Keratinocyte (primary cell): ENCODE measurements around the gene P4HTM. TPM values are rescaled to one million over a fixed set of nuclear protein-coding genes. Genes with fewer than 3 reads are reported as not detected.

Experiments
- DNase-seq: peaks from one replicate; pipeline ENCODE4 v3.0.0-alpha.2; 2011; ENCODE audit warnings: low read depth, missing footprints, low spot score
- FAIRE-seq: peaks from 2 replicates; lab custom pipeline; 2011; peaks lifted over from hg19 to GRCh38; lab: Jason Lieb, UNC
- H2AFZ ChIP-seq: 2 replicates; pipeline ENCODE4 v1.6.0; 2012; ENCODE audit warnings: low read length, control low read depth, inconsistent platforms; ENCODE audit not compliant: control insufficient read depth
- H3K27ac ChIP-seq: 2 replicates; pipeline ENCODE4 v1.5.1; 2011; ENCODE audit warnings: low read length; ENCODE audit not compliant: control insufficient read depth, insufficient read depth
- H3K27me3 ChIP-seq: 3 replicates; pipeline ENCODE4 v1.6.0; 2011; ENCODE audit warnings: low read length; ENCODE audit not compliant: control insufficient read depth, insufficient read depth; ENCODE audit errors: extremely low read depth
- H3K36me3 ChIP-seq, 2 experiments: 2 replicates in 1 of 2; 3 replicates in 1 of 2; pipeline ENCODE4 v1.5.1; 2011; ENCODE audit warnings: low read length in 2 of 2, mild to moderate bottlenecking in 1 of 2; ENCODE audit not compliant: control insufficient read depth in 2 of 2, insufficient read depth in 2 of 2; ENCODE audit errors: extremely low read depth in 1 of 2
- H3K4me1 ChIP-seq: 3 replicates; pipeline ENCODE4 v1.5.1; 2011; ENCODE audit warnings: low read length; ENCODE audit not compliant: control insufficient read depth, insufficient read depth; ENCODE audit errors: extremely low read depth
- H3K4me2 ChIP-seq: 3 replicates; pipeline ENCODE4 v1.6.0; 2011; ENCODE audit warnings: low read depth, low read length; ENCODE audit not compliant: control insufficient read depth, insufficient read depth; ENCODE audit errors: extremely low read depth
- H3K4me3 ChIP-seq, 3 experiments: fragments of 200-600 bp in 1 of 3; sonication (generic) in 1 of 3; 2 replicates in 2 of 3; 3 replicates in 1 of 3; pipeline ENCODE4 v1.5.1; 2011 to 2016; ENCODE audit warnings: low read length in 3 of 3, mild to moderate bottlenecking in 3 of 3, control low read depth in 2 of 3, inconsistent platforms in 1 of 3, low read depth in 1 of 3, mixed read lengths in 1 of 3, mixed run types in 1 of 3, moderate library complexity in 1 of 3; ENCODE audit not compliant: control insufficient read depth in 2 of 3, insufficient read depth in 2 of 3; ENCODE audit errors: extremely low read depth in 1 of 3
- H3K79me2 ChIP-seq: 2 replicates; pipeline ENCODE4 v1.6.0; 2012; ENCODE audit warnings: low read length; ENCODE audit not compliant: control insufficient read depth, insufficient read depth
- H3K9ac ChIP-seq: 3 replicates; pipeline ENCODE4 v1.6.0; 2011; ENCODE audit warnings: low read length; ENCODE audit not compliant: control insufficient read depth, insufficient read depth; ENCODE audit errors: extremely low read depth
- H3K9me1 ChIP-seq: 3 replicates; pipeline ENCODE4 v1.6.0; 2011; ENCODE audit warnings: low read length; ENCODE audit not compliant: control insufficient read depth, insufficient read depth; ENCODE audit errors: extremely low read depth
- H3K9me3 ChIP-seq: 2 replicates; pipeline ENCODE4 v1.5.1; 2012; ENCODE audit warnings: low read depth, low read length; ENCODE audit not compliant: control insufficient read depth
- H4K20me1 ChIP-seq: 3 replicates; pipeline ENCODE4 v1.6.0; 2011; ENCODE audit warnings: low read length; ENCODE audit not compliant: control insufficient read depth, insufficient read depth; ENCODE audit errors: extremely low read depth
- EZH2 ChIP-seq: IDR thresholded peaks from one replicate; pipeline ENCODE4 v1.6.1; 2012; ENCODE audit warnings: inconsistent platforms, mild to moderate bottlenecking, low read length, moderate library complexity
- dilution Hi-C: fragments of 300-500 bp; cut with MboI; formaldehyde crosslinking; loops from one replicate; pipeline ENCODE4 v1.7.0; 2020; ENCODE audit warnings: low sequenced_read_pairs; ENCODE audit not compliant: extremely low pct_ligation_motif_present
- polyA plus RNA-seq, 5 experiments: library from polyadenylated mRNA; depleted of rRNA in 3 of 5; stranded (reverse) in 3 of 5; stranded (forward) in 1 of 5; unstranded in 1 of 5; fragments of >200 nt; gene quantifications; 1 replicate in 1 of 5; 2 replicates in 3 of 5; 3 replicates in 1 of 5; pipeline versions ENCODE4 v1.2.1 to v1.2.3, GENCODE V29; 2011 to 2012; ENCODE audit warnings: missing spikeins in 2 of 5, low read depth in 1 of 5, low replicate concordance in 1 of 5
- TF ChIP-seq, protein P1 (sequence below), 3 experiments: IDR thresholded peaks in 1 of 3; conservative IDR thresholded peaks in 1 of 3; optimal IDR thresholded peaks in 1 of 3; 2 replicates in 2 of 3; 3 replicates in 1 of 3; pipeline versions ENCODE3 to v1.5.1; 2011; ENCODE audit warnings: low read length in 3 of 3, mild to moderate bottlenecking in 3 of 3, moderate library complexity in 2 of 3, control low read depth in 1 of 3, inconsistent platforms in 1 of 3; ENCODE audit not compliant: insufficient read depth in 2 of 3; ENCODE audit errors: extremely low read depth in 1 of 3

P4HTM gene
- polyA plus RNA-seq, 1 donor (not counting 4 experiments of a cell fraction or from before 2014, with no cell fraction given), result 0.93 TPM

GRCh38 chr3:48945891-48946549 lies 44.0 kb upstream of the P4HTM start:
- H4K20me1 ChIP-seq, result peaks cover 9% of the 10 kb centered on the region
- FAIRE-seq, result no peak
- dilution Hi-C loops, result no loop called here

GRCh38 chr3:48949376-48949717 lies 40.7 kb upstream of the P4HTM start:
- H3K79me2 ChIP-seq, result peaks cover 44% of the 10 kb centered on the region
- TF ChIP-seq, protein P1, sequence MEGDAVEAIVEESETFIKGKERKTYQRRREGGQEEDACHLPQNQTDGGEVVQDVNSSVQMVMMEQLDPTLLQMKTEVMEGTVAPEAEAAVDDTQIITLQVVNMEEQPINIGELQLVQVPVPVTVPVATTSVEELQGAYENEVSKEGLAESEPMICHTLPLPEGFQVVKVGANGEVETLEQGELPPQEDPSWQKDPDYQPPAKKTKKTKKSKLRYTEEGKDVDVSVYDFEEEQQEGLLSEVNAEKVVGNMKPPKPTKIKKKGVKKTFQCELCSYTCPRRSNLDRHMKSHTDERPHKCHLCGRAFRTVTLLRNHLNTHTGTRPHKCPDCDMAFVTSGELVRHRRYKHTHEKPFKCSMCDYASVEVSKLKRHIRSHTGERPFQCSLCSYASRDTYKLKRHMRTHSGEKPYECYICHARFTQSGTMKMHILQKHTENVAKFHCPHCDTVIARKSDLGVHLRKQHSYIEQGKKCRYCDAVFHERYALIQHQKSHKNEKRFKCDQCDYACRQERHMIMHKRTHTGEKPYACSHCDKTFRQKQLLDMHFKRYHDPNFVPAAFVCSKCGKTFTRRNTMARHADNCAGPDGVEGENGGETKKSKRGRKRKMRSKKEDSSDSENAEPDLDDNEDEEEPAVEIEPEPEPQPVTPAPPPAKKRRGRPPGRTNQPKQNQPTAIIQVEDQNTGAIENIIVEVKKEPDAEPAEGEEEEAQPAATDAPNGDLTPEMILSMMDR (optimal IDR thresholded peaks at IDR 0.05 in 1 of 3, IDR thresholded peaks at IDR 0.05 in 1 of 3, conservative IDR thresholded peaks at IDR 0.05 in 1 of 3; ENCODE audit: extremely low read depth in 1 of 3, insufficient read depth in 2 of 3, low read length in 3 of 3), result no peak
- TF ChIP-seq EZH2, result no peak
- H3K27me3 ChIP-seq, result no peaks in the 10 kb centered on the region
- no peaks in the 10 kb centered on the region for H3K9me3 ChIP-seq
- H3K4me3 ChIP-seq, result no peak overlapping the region
- dilution Hi-C loops, result no loop called here
- peaks cover 3% of the 10 kb centered on the region for H4K20me1 ChIP-seq
- no peaks in the 10 kb centered on the region for H3K4me1 ChIP-seq
- no peak overlapping the region for H3K4me2 ChIP-seq
- peaks cover 6 to 14% of the 10 kb centered on the region in 2 experiments for H3K36me3 ChIP-seq
- FAIRE-seq, result no peak
- H2AFZ ChIP-seq, result no peak overlapping the region
- H3K9ac ChIP-seq, result no peak overlapping the region
- H3K9me1 ChIP-seq, result peaks cover 2% of the 10 kb centered on the region
- H3K27ac ChIP-seq, result no peak overlapping the region
- no peak for DNase-seq

More at GRCh38 chr3:48945891-48946549, 44.0 kb upstream of the P4HTM start:
- no peak for TF ChIP-seq EZH2
- no peaks in the 10 kb centered on the region for H3K4me1 ChIP-seq
- peaks cover 51% of the 10 kb centered on the region for H3K79me2 ChIP-seq
- no peaks in the 10 kb centered on the region for H3K27me3 ChIP-seq
- no peak for DNase-seq
- no peak overlapping the region for H3K4me3 ChIP-seq
- H3K9me3 ChIP-seq, result no peaks in the 10 kb centered on the region
- no peak overlapping the region for H3K9ac ChIP-seq
- no peak overlapping the region for H3K4me2 ChIP-seq
- H3K9me1 ChIP-seq, result peaks cover 3% of the 10 kb centered on the region
- H2AFZ ChIP-seq, result no peak overlapping the region
- no peak overlapping the region for H3K27ac ChIP-seq
- peaks cover 6 to 7% of the 10 kb centered on the region in 2 experiments for H3K36me3 ChIP-seq

- H3K79me2 ChIP-seq, result peaks cover 39% of the 10 kb centered on the region
Observed at GRCh38 chr3:48950051-48950450, 40.0 kb upstream of the P4HTM start.

More at GRCh38 chr3:48950051-48950450, 40.0 kb upstream of the P4HTM start:
- no peak for TF ChIP-seq EZH2
- TF ChIP-seq, protein P1 (optimal IDR thresholded peaks at IDR 0.05 in 1 of 3, IDR thresholded peaks at IDR 0.05 in 1 of 3, conservative IDR thresholded peaks at IDR 0.05 in 1 of 3; ENCODE audit: extremely low read depth in 1 of 3, insufficient read depth in 2 of 3, low read length in 3 of 3), result no peak
- DNase-seq, result no peak
- no peak for FAIRE-seq
- Histone ChIP-seq H3K4me3 (no peak overlapping the region), H4K20me1 (peaks cover 3% of the 10 kb centered on the region), H3K36me3 (peaks cover 3 to 10% of the 10 kb centered on the region in 2 experiments), H3K4me2 (no peak overlapping the region), H3K9ac (no peak overlapping the region), H3K27ac (no peak overlapping the region), H3K4me1 (no peaks in the 10 kb centered on the region), H2AFZ (no peak overlapping the region), H3K9me3 (no peaks in the 10 kb centered on the region), H3K27me3 (no peaks in the 10 kb centered on the region), H3K9me1 (peaks cover 2% of the 10 kb centered on the region)
- dilution Hi-C loops, result no loop called here
